H1 (cell line): ENCODE results near the gene GFOD1. TPM values are rescaled to one million over a fixed set of nuclear protein-coding genes. Genes with fewer than 3 reads are reported as not detected.

Experiments used
- CTCF ChIA-PET: fragments of 300-600 bp; sonication (Branson Sonifier 250); formaldehyde crosslinking; loops from one replicate; lab custom pipeline; 2021; ENCODE audit not compliant: partially characterized antibody; lab: Charles Lee
- POLR2A ChIA-PET: fragments of 300-600 bp; sonication (Branson Sonifier 250); formaldehyde crosslinking; loops from one replicate; lab custom pipeline; 2021; ENCODE audit warnings: inconsistent platforms; ENCODE audit not compliant: partially characterized antibody; lab: Charles Lee
- DNase-seq, 2 experiments: peaks; one replicate each; pipeline versions ENCODE4 v3.0.0 to v3.0.0-alpha.2; 2010 to 2022; ENCODE audit warnings: low spot score in 2 of 2, low read depth in 1 of 2, mixed read lengths in 1 of 2
- FAIRE-seq: peaks from 2 replicates; lab custom pipeline; 2011; peaks lifted over from hg19 to GRCh38; lab: Jason Lieb, UNC
- H2AFZ ChIP-seq: 2 replicates; pipeline ENCODE4 v1.8.1; 2012; ENCODE audit warnings: low read length, inconsistent platforms
- H2AK5ac ChIP-seq: 2 replicates; pipeline ENCODE4 v1.6.1; 2013; ENCODE audit warnings: low read depth, low read length
- H2BK120ac ChIP-seq: replicated peaks from 2 replicates; pipeline ENCODE3; 2013; ENCODE audit warnings: low read depth, low read length, inconsistent platforms
- H2BK12ac ChIP-seq: 2 replicates; pipeline ENCODE4 v1.6.1; 2013; ENCODE audit warnings: low read depth, low read length
- H2BK15ac ChIP-seq: 2 replicates; pipeline ENCODE4 v1.6.1; 2013; ENCODE audit warnings: low read length
- H2BK20ac ChIP-seq: 2 replicates; pipeline ENCODE4 v1.6.1; 2013; ENCODE audit warnings: low read length
- H2BK5ac ChIP-seq: 2 replicates; pipeline ENCODE4 v1.6.1; 2013; ENCODE audit warnings: low read depth, low read length
- H3K14ac ChIP-seq: 2 replicates; pipeline ENCODE4 v1.6.1; 2013; ENCODE audit warnings: inconsistent platforms; ENCODE audit not compliant: insufficient read length
- H3K18ac ChIP-seq: 2 replicates; pipeline ENCODE4 v1.6.1; 2013; ENCODE audit warnings: low read length; ENCODE audit errors: extremely low read depth
- H3K23ac ChIP-seq: 2 replicates; pipeline ENCODE4 v1.6.1; 2013; ENCODE audit warnings: inconsistent platforms; ENCODE audit not compliant: insufficient read length
- H3K23me2 ChIP-seq: 2 replicates; pipeline ENCODE4 v1.6.1; 2013; ENCODE audit warnings: low read depth, low read length
- H3K27ac ChIP-seq: 2 replicates; pipeline ENCODE4 v1.6.1; 2011; ENCODE audit warnings: low read depth, low read length, inconsistent platforms
- H3K27me3 ChIP-seq, 4 experiments: replicated peaks in 1 of 4; 1 replicate in 1 of 4; 2 replicates in 3 of 4; pipeline versions ENCODE4 v1.6.1 to v1.8.1; 2011 to 2013; ENCODE audit warnings: low read length in 3 of 4, mild to moderate bottlenecking in 3 of 4, inconsistent platforms in 2 of 4, mixed read lengths in 2 of 4, moderate library complexity in 1 of 4; ENCODE audit not compliant: control insufficient read depth in 3 of 4, insufficient read depth in 3 of 4; ENCODE audit errors: extremely low read depth in 1 of 4
- H3K36me3 ChIP-seq, 4 experiments: 2 replicates each; pipeline versions ENCODE4 v1.6.1 to v1.8.1; 2011 to 2013; ENCODE audit warnings: mild to moderate bottlenecking in 4 of 4, low read length in 3 of 4, moderate library complexity in 2 of 4, control low read depth in 1 of 4, inconsistent platforms in 1 of 4; ENCODE audit not compliant: insufficient read depth in 4 of 4, control insufficient read depth in 2 of 4
- H3K4ac ChIP-seq: replicated peaks from 2 replicates; pipeline ENCODE3; 2013; ENCODE audit warnings: low read length, low read depth, mixed read lengths, inconsistent platforms; ENCODE audit not compliant: insufficient read length
- H3K4me1 ChIP-seq, 4 experiments: replicated peaks in 1 of 4; 1 replicate in 1 of 4; 2 replicates in 3 of 4; pipeline versions ENCODE4 v1.6.1 to v1.8.1; 2011 to 2013; ENCODE audit warnings: low read length in 3 of 4, inconsistent platforms in 2 of 4, mixed read lengths in 1 of 4; ENCODE audit not compliant: insufficient read depth in 4 of 4, control insufficient read depth in 3 of 4
- H3K4me2 ChIP-seq, 2 experiments: 2 replicates each; pipeline versions ENCODE4 v1.6.1 to v1.8.1; 2011 to 2013; ENCODE audit warnings: low read depth in 2 of 2, low read length in 2 of 2, control low read depth in 1 of 2, inconsistent platforms in 1 of 2, mild to moderate bottlenecking in 1 of 2; ENCODE audit not compliant: insufficient read depth in 1 of 2
- H3K4me3 ChIP-seq, 4 experiments: fragments of 200-600, 300-600 bp in 1 of 4; sonication (generic), shearing (Covaris generic), sonication (Bioruptor Twin) in 1 of 4; 2 replicates each; pipeline versions ENCODE4 v1.5.1 to v1.8.1; 2011 to 2016; ENCODE audit warnings: low read length in 4 of 4, low read depth in 3 of 4, control low read depth in 2 of 4, inconsistent platforms in 2 of 4, mild to moderate bottlenecking in 2 of 4, mixed read lengths in 1 of 4, moderate library complexity in 1 of 4; ENCODE audit not compliant: insufficient read depth in 2 of 4; ENCODE audit errors: extremely low read depth in 1 of 4
- H3K56ac ChIP-seq: replicated peaks from 2 replicates; pipeline ENCODE3; 2013; ENCODE audit warnings: low read depth, mild to moderate bottlenecking, mixed read lengths, low read length, inconsistent platforms; ENCODE audit not compliant: insufficient read length
- H3K79me1 ChIP-seq: 2 replicates; pipeline ENCODE4 v1.6.1; 2013; ENCODE audit warnings: low read depth, low read length, control low read depth
- H3K79me2 ChIP-seq, 2 experiments: 2 replicates each; pipeline versions ENCODE4 v1.6.1 to v1.8.1; 2012 to 2013; ENCODE audit warnings: low read length in 2 of 2, mild to moderate bottlenecking in 2 of 2, inconsistent platforms in 1 of 2; ENCODE audit not compliant: insufficient read depth in 2 of 2, control insufficient read depth in 1 of 2
- H3K9ac ChIP-seq, 4 experiments: replicated peaks in 1 of 4; 1 replicate in 1 of 4; 2 replicates in 3 of 4; pipeline versions ENCODE4 v1.6.1 to v1.8.1; 2011 to 2013; ENCODE audit warnings: low read depth in 3 of 4, low read length in 3 of 4, control low read depth in 2 of 4, mild to moderate bottlenecking in 2 of 4, moderate library complexity in 2 of 4, inconsistent platforms in 1 of 4; ENCODE audit errors: extremely low read depth in 1 of 4
- H3K9me3 ChIP-seq, 2 experiments: 2 replicates each; pipeline versions ENCODE4 v1.6.1 to v1.8.1; 2012 to 2013; ENCODE audit warnings: mild to moderate bottlenecking in 2 of 2, moderate library complexity in 2 of 2, control low read depth in 1 of 2, inconsistent platforms in 1 of 2, low read depth in 1 of 2, low read length in 1 of 2, mixed read lengths in 1 of 2; ENCODE audit not compliant: insufficient read depth in 2 of 2
- H4K20me1 ChIP-seq, 2 experiments: replicated peaks in 1 of 2; 2 replicates each; pipeline versions ENCODE3 to v1.8.1; 2011 to 2013; ENCODE audit warnings: inconsistent platforms in 2 of 2, low read length in 2 of 2, mild to moderate bottlenecking in 1 of 2; ENCODE audit not compliant: insufficient read depth in 2 of 2, control insufficient read depth in 1 of 2
- H4K5ac ChIP-seq: 2 replicates; pipeline ENCODE4 v1.6.1; 2013; ENCODE audit warnings: low read length, low read depth, mixed read lengths, inconsistent platforms; ENCODE audit not compliant: insufficient read length
- H4K8ac ChIP-seq: 2 replicates; pipeline ENCODE4 v1.8.0; 2013; ENCODE audit warnings: mild to moderate bottlenecking, moderate library complexity, low read length, inconsistent platforms; ENCODE audit not compliant: insufficient read depth; ENCODE audit errors: extremely low read depth
- H4K91ac ChIP-seq: replicated peaks from 2 replicates; pipeline ENCODE3; 2013; ENCODE audit warnings: low read length, mixed read lengths, inconsistent platforms; ENCODE audit not compliant: insufficient read length
- CTBP2 ChIP-seq: IDR thresholded peaks from 2 replicates; pipeline ENCODE4 v1.7.0; 2011; ENCODE audit warnings: borderline replicate concordance, mild to moderate bottlenecking, moderate library complexity, mixed read lengths, low read length; ENCODE audit not compliant: insufficient read depth, insufficient read length
- GTF2F1 ChIP-seq: IDR thresholded peaks from 2 replicates; pipeline ENCODE4 v1.6.1; 2012; ENCODE audit warnings: low read depth, low read length, improper control_type of control experiment, borderline replicate concordance
- JUN ChIP-seq: IDR thresholded peaks from 2 replicates; pipeline ENCODE4 v1.6.1; 2011; ENCODE audit warnings: low read depth, mild to moderate bottlenecking, improper control_type of control experiment, low read length
- RNF2 ChIP-seq: fragments of 200-900, 300-1000 bp; sonication (generic); IDR thresholded peaks from 2 replicates; pipeline ENCODE4 v1.7.1; 2016; ENCODE audit warnings: borderline replicate concordance, low read depth, mild to moderate bottlenecking, antibody characterized with exemption, low read length; ENCODE audit not compliant: poor library complexity, severe bottlenecking; ENCODE audit errors: missing control alignments
- TEAD4 ChIP-seq: IDR thresholded peaks from 2 replicates; pipeline ENCODE4 v1.6.1; 2012; ENCODE audit warnings: low read depth, low read length, inconsistent platforms, mixed read lengths
- ZNF274 ChIP-seq: IDR thresholded peaks from 2 replicates; pipeline ENCODE4 v1.7.0; 2012; ENCODE audit warnings: low read length, borderline replicate concordance; ENCODE audit errors: extremely low read depth
- WGBS, 2 experiments: shearing (Covaris generic) in 1 of 2; methylation state at CpG; one replicate each; pipeline versions ENCODE4 v1.1.6 to v1.1.7; 2013 to 2015; ENCODE audit warnings: low lambda C conversion rate in 2 of 2, mixed read lengths in 2 of 2, inconsistent platforms in 1 of 2, low coverage in 1 of 2, missing lambda C conversion rate in 1 of 2; ENCODE audit not compliant: insufficient replicate concordance in 2 of 2, insufficient coverage in 1 of 2, insufficient read length in 1 of 2; ENCODE audit errors: extremely low coverage in 1 of 2, missing lambda C conversion rate in 1 of 2; 5-methylcytosine and 5-hydroxymethylcytosine counted together
- polyA plus RNA-seq, 7 experiments: library from polyadenylated mRNA; depleted of rRNA in 3 of 7; stranded (reverse) in 5 of 7; unstranded in 2 of 7; fragments of >200 nt in 5 of 7; fragments of 200-250 nt in 2 of 7; gene quantifications; 1 replicate in 5 of 7; 2 replicates in 1 of 7; 4 replicates in 1 of 7; pipeline versions ENCODE4 v1.2.1 to v1.2.3, GENCODE V29; 2011 to 2013; ENCODE audit warnings: missing spikeins in 2 of 7, mixed read lengths in 2 of 7
- total RNA-seq: library from RNA; stranded (reverse); fragmentation: NEBNext Ultra II Directional; extraction: Animal tissue kit (Norgen Biotek cat#: 25700); gene quantifications from 2 replicates; pipeline ENCODE4 v1.2.1, GENCODE V29; 2021

The GFOD1 gene
- total and polyA plus RNA-seq, 2 of the 8 experiments (the other 6 are each of a cell fraction or from before 2014, with no cell fraction given): 2.5 to 8.8 TPM

DNA sequence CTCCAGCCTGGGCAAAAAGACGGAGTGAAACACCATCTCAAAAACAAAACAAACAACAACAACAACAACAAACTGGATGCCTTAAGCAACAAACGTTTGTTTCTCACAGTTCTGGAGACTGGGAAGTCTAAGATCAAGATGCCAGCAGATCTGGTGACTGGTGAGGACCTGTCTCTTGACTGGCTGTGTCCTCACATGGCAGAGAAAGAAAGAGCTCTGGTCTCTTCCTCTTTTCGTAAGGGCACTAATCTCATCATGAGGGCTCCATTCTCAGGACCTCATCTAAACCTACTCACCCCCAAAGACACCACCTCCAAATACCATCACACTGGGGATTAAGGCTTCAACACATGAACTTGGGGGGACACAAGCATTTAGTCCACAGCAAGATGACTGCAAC, 13.5 kb upstream of the GFOD1 start:
- Histone ChIP-seq H3K4me1 (peaks cover 0 to 6% (median 4%) of the 10 kb centered on the region in 4 experiments; a peak in 4 of 7 replicates), H3K56ac (no peak overlapping the region), H3K4me3 (no peak overlapping the region), H2BK5ac (no peak overlapping the region), H4K8ac (no peak overlapping the region), H3K4me2 (no peak overlapping the region), H3K79me2 (no peaks in the 10 kb centered on the region), H4K20me1 (no peaks in the 10 kb centered on the region), H3K23me2 (no peaks in the 10 kb centered on the region), H4K91ac (no peak overlapping the region), H4K5ac (no peak overlapping the region), H3K27me3 (no peaks in the 10 kb centered on the region), H2BK120ac (no peak overlapping the region), H2BK15ac (no peak overlapping the region), H3K27ac (no peak overlapping the region), H3K23ac (no peak overlapping the region), H3K14ac (no peak overlapping the region), H3K4ac (no peak overlapping the region), H3K18ac (no peak overlapping the region), H2AFZ (no peak overlapping the region), H3K36me3 (no peaks in the 10 kb centered on the region), H2AK5ac (no peak overlapping the region), H2BK12ac (no peak overlapping the region), H3K9ac (no peak overlapping the region), H2BK20ac (no peak overlapping the region), H3K9me3 (no peaks in the 10 kb centered on the region), H3K79me1 (no peaks in the 10 kb centered on the region)
- WGBS, 2 experiments: 85% methylated on average over 3 of the region's 3 CpGs; no CpG with 5 or more reads in 1 of the 2 experiments
- ChIA-PET POLR2A (no interaction called here), CTCF (interaction anchor here (0.7 kb wide), 1 partner anchor 93 kb away, joined by 3 read pairs; no protein-coding TSS in a partner anchor)
- no peak for DNase-seq
- no peak for FAIRE-seq
- TF ChIP-seq ZNF274 (no peak), TEAD4 (no peak), GTF2F1 (no peak), CTBP2 (no peak), RNF2 (no peak), JUN (no peak)
